GM20000 (cell line): ENCODE data around the gene MYL11.

Experiments used
- DNase-seq: peaks from one replicate; pipeline ENCODE4 v3.0.0; 2012; ENCODE audit warnings: low spot score
- TF ChIP-seq, protein P1 (sequence below): IDR thresholded peaks from 2 replicates; pipeline ENCODE4 v1.5.1; 2012; ENCODE audit warnings: mild to moderate bottlenecking, control low read depth; ENCODE audit errors: extremely low read depth, missing control alignments

The MYL11 gene

DNA sequence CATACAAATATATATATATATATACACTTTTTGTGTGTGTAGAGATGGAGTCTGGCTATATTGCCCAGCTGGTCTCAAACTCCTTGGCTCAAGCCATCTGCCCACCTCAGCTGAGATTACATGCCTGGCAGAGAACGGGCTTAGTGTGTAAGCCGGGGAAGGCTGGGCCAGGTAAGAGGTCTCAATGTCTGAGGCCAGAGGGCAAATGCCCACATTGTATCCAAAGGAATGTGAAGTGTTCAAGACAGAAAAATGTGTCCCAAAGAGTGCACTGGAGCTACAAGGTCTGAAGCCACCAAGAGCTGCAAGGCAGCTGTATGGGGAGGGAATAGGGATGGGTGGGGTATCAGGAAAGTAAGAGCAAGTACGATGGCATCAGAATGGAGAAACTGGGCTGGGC is 28.3 kb upstream of the MYL11 start:
- TF ChIP-seq, protein P1, sequence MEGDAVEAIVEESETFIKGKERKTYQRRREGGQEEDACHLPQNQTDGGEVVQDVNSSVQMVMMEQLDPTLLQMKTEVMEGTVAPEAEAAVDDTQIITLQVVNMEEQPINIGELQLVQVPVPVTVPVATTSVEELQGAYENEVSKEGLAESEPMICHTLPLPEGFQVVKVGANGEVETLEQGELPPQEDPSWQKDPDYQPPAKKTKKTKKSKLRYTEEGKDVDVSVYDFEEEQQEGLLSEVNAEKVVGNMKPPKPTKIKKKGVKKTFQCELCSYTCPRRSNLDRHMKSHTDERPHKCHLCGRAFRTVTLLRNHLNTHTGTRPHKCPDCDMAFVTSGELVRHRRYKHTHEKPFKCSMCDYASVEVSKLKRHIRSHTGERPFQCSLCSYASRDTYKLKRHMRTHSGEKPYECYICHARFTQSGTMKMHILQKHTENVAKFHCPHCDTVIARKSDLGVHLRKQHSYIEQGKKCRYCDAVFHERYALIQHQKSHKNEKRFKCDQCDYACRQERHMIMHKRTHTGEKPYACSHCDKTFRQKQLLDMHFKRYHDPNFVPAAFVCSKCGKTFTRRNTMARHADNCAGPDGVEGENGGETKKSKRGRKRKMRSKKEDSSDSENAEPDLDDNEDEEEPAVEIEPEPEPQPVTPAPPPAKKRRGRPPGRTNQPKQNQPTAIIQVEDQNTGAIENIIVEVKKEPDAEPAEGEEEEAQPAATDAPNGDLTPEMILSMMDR, result no peak
- DNase-seq, result no peak

- TF ChIP-seq, protein P1, result no peak
- DNase-seq, result no peak
Measured at GRCh38 chr16:30348113-30348512, 26.5 kb upstream of the MYL11 start.

- no peak for DNase-seq
- TF ChIP-seq, protein P1, result no peak
Measured at GRCh38 chr16:30348929-30349328, 25.7 kb upstream of the MYL11 start.

- TF ChIP-seq, protein P1, result no peak
- no peak for DNase-seq
Measured at GRCh38 chr16:30349675-30350074, 24.9 kb upstream of the MYL11 start.

GRCh38 chr16:30350134-30350871 is 24.3 kb upstream of the MYL11 start:
- TF ChIP-seq, protein P1, result no peak
- DNase-seq, result peak; percentile 81

GRCh38 chr16:30351001-30351441 is 23.6 kb upstream of the MYL11 start:
- TF ChIP-seq, protein P1, result no peak
- no peak for DNase-seq

- TF ChIP-seq, protein P1, result no peak
- DNase-seq, result no peak
Measured at GRCh38 chr16:30351586-30352419, 22.8 kb upstream of the MYL11 start.
